Effector memory CD8-positive, alpha-beta T cell (primary cell): Measurements from ENCODE around the gene ZFHX3.

Experiments used
- ATAC-seq: fragments of 150-1000 bp; cut with Tn5 transposase; replicated peaks from 2 replicates; pipeline ENCODE4 v1.10.0; 2021; ENCODE audit warnings: mild to moderate bottlenecking, moderate library complexity
- DNase-seq, 3 experiments: peaks; one replicate each; pipeline ENCODE4 v3.0.0; 2021
- H3K27ac Mint-ChIP-seq, 2 donors: one replicate each; pipeline ENCODE4 v1.8.0; 2022; ENCODE audit warnings: mild to moderate bottlenecking in 2 of 2, mixed read lengths in 2 of 2, moderate library complexity in 2 of 2
- H3K27me3 Mint-ChIP-seq, 2 donors: one replicate each; pipeline ENCODE4 v1.8.0; 2022; ENCODE audit warnings: mixed read lengths in 2 of 2
- H3K36me3 Mint-ChIP-seq: one replicate; pipeline ENCODE4 v1.8.0; 2022; ENCODE audit warnings: mild to moderate bottlenecking, moderate library complexity, mixed read lengths; ENCODE audit not compliant: insufficient read depth
- H3K4me1 Mint-ChIP-seq, 2 donors: one replicate each; pipeline ENCODE4 v1.8.0; 2022; ENCODE audit warnings: low read depth in 2 of 2, mixed read lengths in 2 of 2
- H3K4me3 Mint-ChIP-seq, 2 donors: one replicate each; pipeline ENCODE4 v1.8.0; 2022; ENCODE audit warnings: mild to moderate bottlenecking in 2 of 2, mixed read lengths in 2 of 2, moderate library complexity in 2 of 2
- H3K9me3 Mint-ChIP-seq, 2 donors: one replicate each; pipeline ENCODE4 v1.8.0; 2022; ENCODE audit warnings: mixed read lengths in 2 of 2

Gene ZFHX3

DNA sequence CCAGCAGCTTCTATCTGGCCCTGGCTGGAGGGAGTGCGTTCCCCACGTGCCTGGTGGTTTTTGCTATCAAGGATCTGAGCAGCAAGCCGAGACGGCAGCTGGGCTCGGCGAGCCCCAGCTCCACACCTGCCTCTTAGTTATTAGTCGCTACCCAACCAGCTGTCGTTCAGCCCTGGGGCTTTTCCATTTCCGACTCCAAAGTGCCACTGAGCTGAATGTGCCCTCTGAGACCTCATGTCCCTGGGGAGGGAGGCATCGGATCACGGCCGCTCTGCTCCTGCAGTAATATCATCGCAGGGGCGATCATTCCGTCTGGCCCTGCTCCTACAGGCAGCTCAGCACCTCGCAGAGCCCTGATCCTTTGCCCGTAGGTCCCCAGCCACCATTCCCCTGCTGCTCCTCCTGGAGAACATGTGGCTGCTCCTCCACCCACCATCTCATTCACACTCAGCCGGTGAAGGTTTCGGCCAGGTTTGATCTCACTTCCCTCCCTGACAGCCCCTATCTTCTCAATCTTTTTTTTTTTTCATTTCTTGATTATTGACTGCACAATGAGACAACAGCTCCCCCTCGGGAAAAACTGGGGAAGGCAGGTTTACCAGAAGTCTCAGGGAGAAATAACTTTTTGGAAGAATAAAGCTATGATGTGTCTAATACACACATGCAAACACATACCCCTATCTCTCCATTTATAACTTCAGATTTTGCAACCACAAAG is 86.7 kb downstream of the ZFHX3 start:
- H3K27me3 Mint-ChIP-seq = no peaks in the 10 kb centered on the region
- no peak overlapping the region for H3K27ac Mint-ChIP-seq
- DNase-seq (no peak), ATAC-seq (no peak)
- H3K4me3 Mint-ChIP-seq = no peak overlapping the region
- H3K9me3 Mint-ChIP-seq = peaks cover 4 to 8% of the 10 kb centered on the region in 2 donors
- H3K4me1 Mint-ChIP-seq = no peaks in the 10 kb centered on the region
- H3K36me3 Mint-ChIP-seq = peaks cover 7% of the 10 kb centered on the region

DNA sequence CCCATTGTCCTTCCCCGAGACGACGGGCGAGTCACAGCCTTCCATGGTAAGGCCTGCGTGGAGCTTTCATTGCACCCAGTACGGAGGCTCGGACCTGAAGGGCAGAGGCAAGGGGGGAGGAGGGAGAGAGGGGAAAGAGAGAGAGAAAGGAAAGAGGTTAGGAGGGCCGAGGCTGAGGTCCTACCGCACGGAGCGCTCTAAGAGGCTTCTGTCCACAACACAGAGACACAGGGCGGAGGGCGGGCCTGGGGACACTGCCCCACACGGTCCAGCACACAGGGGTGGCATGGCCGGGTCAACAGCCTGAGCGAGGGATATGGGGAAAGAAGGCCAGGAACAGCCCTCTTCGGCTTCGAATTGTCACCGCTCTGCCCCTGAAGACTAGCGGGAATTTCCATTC is 87.8 kb downstream of the ZFHX3 start:
- peaks cover 7% of the 10 kb centered on the region for H3K36me3 Mint-ChIP-seq
- H3K4me3 Mint-ChIP-seq = no peak overlapping the region
- H3K27me3 Mint-ChIP-seq = no peaks in the 10 kb centered on the region
- ATAC-seq = no peak
- H3K27ac Mint-ChIP-seq = no peak overlapping the region
- peaks cover 4 to 8% of the 10 kb centered on the region in 2 donors for H3K9me3 Mint-ChIP-seq
- H3K4me1 Mint-ChIP-seq = no peaks in the 10 kb centered on the region
- DNase-seq = no peak

DNA sequence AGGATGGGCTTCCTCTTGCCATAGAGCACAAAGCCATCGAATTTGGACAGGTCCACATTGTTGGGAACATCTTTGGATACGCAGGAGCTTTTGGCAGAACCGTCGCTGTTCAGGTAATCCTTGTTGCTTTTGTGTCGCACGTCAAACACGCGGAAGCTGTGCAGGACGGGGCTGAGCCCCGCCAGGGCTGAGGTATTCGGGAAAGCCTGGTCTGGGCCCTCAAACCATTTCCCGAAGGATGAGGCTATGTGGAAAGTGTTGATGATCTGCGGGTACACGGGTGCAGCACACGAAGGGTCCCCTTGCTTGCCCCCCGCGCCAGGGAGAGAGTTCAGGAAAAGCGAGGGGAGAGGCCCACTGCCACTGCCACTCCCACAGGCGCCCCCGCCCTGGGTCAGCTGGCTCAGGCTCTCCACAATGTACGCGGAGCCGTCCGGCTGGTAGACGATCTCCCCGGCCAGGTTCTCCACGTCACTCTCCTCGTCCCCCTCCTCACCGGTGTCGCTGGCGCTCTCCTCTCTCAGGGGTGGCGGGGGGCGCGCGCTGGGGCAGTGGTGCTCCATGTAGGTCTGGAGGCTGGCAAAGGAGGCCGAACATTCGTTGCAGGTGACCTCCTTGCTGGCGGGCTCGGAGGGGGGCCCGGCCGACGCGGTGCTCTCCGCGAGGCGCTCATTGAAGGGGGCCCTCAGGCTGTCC is 88.5 kb downstream of the ZFHX3 start:
- DNase-seq (no peak), ATAC-seq (no peak)
- Mint-ChIP-seq H3K4me3 (no peak overlapping the region), H3K36me3 (peaks cover 7% of the 10 kb centered on the region), H3K9me3 (peaks cover 4 to 8% of the 10 kb centered on the region in 2 donors), H3K27ac (no peak overlapping the region), H3K4me1 (no peaks in the 10 kb centered on the region), H3K27me3 (no peaks in the 10 kb centered on the region)

DNA sequence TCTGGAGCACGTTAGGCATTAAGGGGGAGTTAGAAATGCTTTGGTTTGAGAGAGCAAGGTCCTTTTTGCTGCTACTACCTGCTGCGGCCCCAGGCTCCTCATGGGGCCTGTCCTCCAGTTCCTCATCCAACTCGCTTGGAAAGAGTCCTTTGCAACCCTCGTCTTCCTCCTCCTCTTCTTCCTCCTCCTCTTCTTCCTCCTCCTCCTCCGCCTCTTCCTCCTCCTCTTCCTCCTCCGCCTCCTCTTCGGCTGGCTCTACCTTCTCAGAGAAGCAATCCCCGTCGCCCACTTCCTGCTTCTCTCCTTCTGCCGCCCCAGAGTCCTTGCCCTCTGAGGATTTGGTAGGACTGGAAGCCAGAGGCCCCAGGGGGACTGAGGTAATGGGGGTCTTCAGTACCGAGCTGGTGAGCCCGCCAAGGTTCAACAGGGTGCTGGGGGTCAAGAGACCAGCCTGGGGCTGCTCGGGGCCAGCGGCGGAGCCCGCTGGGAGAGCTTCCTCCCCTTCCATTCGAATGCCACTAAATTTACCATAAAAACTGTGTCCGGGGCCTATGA is 89.3 kb downstream of the ZFHX3 start:
- H3K27ac Mint-ChIP-seq = no peak overlapping the region
- ATAC-seq (no peak), DNase-seq (no peak)
- peaks cover 7% of the 10 kb centered on the region for H3K36me3 Mint-ChIP-seq
- no peak overlapping the region for H3K4me3 Mint-ChIP-seq
- H3K9me3 Mint-ChIP-seq = peaks cover 4 to 8% of the 10 kb centered on the region in 2 donors
- H3K27me3 Mint-ChIP-seq = no peaks in the 10 kb centered on the region
- no peaks in the 10 kb centered on the region for H3K4me1 Mint-ChIP-seq

GRCh38 chr16:72957303-72958277 is 90.3 kb downstream of the ZFHX3 start:
- no peak overlapping the region for H3K4me3 Mint-ChIP-seq
- H3K27ac Mint-ChIP-seq = no peak overlapping the region
- peaks cover 4 to 8% of the 10 kb centered on the region in 2 donors for H3K9me3 Mint-ChIP-seq
- no peaks in the 10 kb centered on the region for H3K27me3 Mint-ChIP-seq
- no peaks in the 10 kb centered on the region for H3K4me1 Mint-ChIP-seq
- DNase-seq = no peak
- ATAC-seq = no peak
- H3K36me3 Mint-ChIP-seq = peaks cover 3% of the 10 kb centered on the region

DNA sequence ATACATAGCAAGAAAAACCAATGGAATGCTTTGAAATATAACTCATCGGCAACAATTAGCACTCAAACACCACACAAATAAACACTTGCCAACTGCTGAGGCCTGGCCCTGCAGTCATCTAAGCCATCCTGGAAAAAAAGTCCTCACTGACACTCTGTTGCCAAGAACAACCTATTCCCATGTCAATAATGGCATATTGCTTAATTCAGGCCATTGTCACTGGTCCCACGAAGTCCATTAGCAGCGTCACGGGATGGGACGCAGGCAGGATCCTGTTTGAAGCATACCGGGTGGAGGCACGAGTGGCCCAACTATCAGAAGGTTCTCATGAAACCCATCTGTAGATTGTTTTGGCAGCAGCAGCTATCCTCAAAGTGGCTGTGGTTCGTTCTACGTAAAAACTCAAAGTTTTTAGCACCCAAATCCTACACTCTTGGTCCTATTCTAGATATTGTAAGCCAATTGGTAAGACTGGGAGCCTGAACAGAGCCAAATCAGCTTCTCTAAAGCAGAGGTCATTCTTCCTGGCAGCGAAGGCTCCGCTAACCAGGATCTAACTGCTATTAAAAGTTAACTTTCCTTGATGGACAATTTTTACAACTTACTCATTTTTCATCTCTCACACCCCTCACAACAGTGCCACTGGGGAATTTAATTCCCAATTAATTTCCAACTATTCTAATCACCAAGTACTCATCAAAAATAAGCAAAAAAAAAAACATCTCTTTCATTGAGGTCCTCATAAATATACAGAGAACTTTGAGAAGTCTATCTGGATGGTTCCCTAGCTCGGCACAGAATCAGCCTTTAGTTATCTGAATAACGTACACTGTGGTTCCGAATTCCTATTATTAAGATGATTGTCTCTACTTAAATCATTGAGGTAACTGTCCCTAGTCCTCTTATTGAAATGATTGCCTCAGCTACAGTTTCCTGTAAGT is 91.5 kb downstream of the ZFHX3 start:
- Mint-ChIP-seq H3K4me3 (no peak overlapping the region), H3K4me1 (no peaks in the 10 kb centered on the region), H3K9me3 (peaks cover 4% of the 10 kb centered on the region in 2 donors), H3K27me3 (no peaks in the 10 kb centered on the region), H3K36me3 (no peaks in the 10 kb centered on the region), H3K27ac (peak overlapping the region in 1 of 2 donors; percentile 2)
- ATAC-seq (no peak), DNase-seq (no peak)

GRCh38 chr16:72952811-72953271 is 95.1 kb downstream of the ZFHX3 start:
- no peak overlapping the region for H3K27ac Mint-ChIP-seq
- DNase-seq = no peak
- ATAC-seq = no peak

DNA sequence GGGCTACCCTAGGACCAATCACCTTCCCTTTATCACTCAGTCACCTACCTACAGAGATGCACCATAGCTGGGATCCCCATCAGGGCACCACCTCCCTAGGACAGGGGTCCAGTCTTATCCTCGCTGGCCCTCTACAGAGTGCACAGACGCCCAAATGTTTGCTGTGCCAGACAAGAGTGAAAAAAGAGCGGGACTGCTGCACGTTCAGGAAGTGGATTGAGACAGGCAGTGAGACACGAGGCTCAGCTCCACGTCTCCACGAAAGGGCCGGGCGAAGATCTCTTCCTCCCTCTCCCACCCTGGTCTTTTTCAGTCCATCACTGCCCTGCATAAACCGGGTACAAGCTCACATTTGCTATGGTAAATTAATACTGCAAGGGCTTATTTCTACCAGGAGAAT is 95.5 kb downstream of the ZFHX3 start:
- Mint-ChIP-seq H3K36me3 (no peaks in the 10 kb centered on the region), H3K9me3 (peaks cover 0 to 7% of the 10 kb centered on the region in 2 donors), H3K4me3 (no peak overlapping the region), H3K4me1 (no peaks in the 10 kb centered on the region), H3K27ac (no peak overlapping the region), H3K27me3 (no peaks in the 10 kb centered on the region)
- ATAC-seq (no peak), DNase-seq (no peak)

More at GRCh38 chr16:72952811-72953271, 95.1 kb downstream of the ZFHX3 start:
- no peaks in the 10 kb centered on the region for H3K4me1 Mint-ChIP-seq
- H3K27me3 Mint-ChIP-seq = no peaks in the 10 kb centered on the region
- no peak overlapping the region for H3K4me3 Mint-ChIP-seq
- no peaks in the 10 kb centered on the region for H3K36me3 Mint-ChIP-seq
- peaks cover 0 to 7% of the 10 kb centered on the region in 2 donors for H3K9me3 Mint-ChIP-seq

DNA sequence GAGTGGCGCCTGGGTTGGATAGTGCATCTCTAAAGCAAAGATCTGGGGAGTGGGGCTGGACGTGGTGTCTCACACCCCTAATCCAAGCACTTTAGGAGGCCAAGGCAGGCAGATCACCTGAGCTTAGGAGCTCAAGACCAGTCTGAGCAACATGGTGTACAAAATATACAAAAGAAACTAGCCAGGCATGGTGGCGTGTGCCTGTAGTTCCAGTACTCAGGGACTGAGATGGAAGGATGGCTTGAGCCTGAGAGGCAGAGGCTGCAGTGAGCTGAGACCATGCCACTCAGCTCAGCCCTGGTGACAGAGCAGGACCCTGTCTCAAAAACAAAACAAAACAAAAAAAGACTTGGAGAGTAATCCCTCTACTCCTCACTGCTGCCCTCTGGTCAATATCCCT is 96.0 kb downstream of the ZFHX3 start:
- no peak overlapping the region for H3K4me3 Mint-ChIP-seq
- no peak for DNase-seq
- H3K27ac Mint-ChIP-seq = no peak overlapping the region
- H3K9me3 Mint-ChIP-seq = peaks cover 0 to 7% of the 10 kb centered on the region in 2 donors
- H3K4me1 Mint-ChIP-seq = no peaks in the 10 kb centered on the region
- no peaks in the 10 kb centered on the region for H3K36me3 Mint-ChIP-seq
- no peak for ATAC-seq
- H3K27me3 Mint-ChIP-seq = no peaks in the 10 kb centered on the region

- Mint-ChIP-seq H3K9me3 (peaks cover 0 to 6% of the 10 kb centered on the region in 2 donors), H3K36me3 (no peaks in the 10 kb centered on the region), H3K27ac (no peak overlapping the region), H3K4me3 (no peak overlapping the region), H3K4me1 (no peaks in the 10 kb centered on the region), H3K27me3 (no peaks in the 10 kb centered on the region)
- DNase-seq (no peak), ATAC-seq (no peak)
These were observed 97.3 kb downstream of the ZFHX3 start for GRCh38 chr16:72950669-72951068.

GRCh38 chr16:72948238-72948829 is 99.6 kb downstream of the ZFHX3 start:
- H3K27ac Mint-ChIP-seq = no peak overlapping the region
- H3K4me1 Mint-ChIP-seq = no peaks in the 10 kb centered on the region
- peaks cover 0 to 6% of the 10 kb centered on the region in 2 donors for H3K9me3 Mint-ChIP-seq
- H3K4me3 Mint-ChIP-seq = no peak overlapping the region
- no peaks in the 10 kb centered on the region for H3K36me3 Mint-ChIP-seq
- no peaks in the 10 kb centered on the region for H3K27me3 Mint-ChIP-seq
- ATAC-seq = no peak
- DNase-seq = no peak
